ENCODE measurements around the gene FAM222B. TPM values are rescaled to one million over a fixed set of nuclear protein-coding genes. Genes with fewer than 3 reads are reported as not detected.

FAM222B gene
- total RNA-seq, 1 donor from 2014 or later, result 14.2 TPM

DNA sequence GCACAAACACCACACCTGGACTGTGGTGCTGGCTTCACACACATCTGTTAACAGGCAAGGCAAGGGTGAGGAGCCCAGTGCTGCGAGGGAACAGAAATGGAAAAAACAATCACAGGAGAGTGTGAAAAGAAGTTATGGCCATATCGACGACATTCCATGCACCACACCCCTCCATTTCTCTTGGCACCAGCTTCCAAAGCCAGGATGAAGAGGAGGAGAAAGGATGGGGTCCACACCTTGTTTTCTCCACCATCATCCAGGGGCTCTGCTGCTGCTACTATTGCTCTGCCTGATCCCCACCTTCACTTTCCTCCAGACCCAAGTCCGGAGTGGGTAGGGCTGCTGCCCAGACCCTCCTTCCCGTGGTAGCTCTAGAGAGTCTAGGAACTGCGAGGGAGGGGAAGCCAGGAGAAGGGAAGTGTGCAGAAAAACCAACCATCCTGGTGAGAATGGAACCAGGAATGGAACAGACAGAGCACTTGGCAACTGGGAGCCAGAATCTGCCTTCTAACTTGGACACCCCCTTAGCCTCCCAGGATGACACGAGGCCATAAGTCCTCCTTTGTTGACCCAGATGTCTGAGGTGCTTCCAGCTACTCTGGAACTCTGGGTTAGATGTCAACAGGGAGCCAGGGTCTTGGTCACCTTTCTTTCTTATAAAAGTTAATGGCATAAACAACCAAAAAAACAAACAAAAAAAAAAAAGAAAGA, 129.7 kb downstream of the FAM222B start:
- Histone ChIP-seq H3K4me1 (peaks cover 46% of the 10 kb centered on the region), H3K36me3 (peaks cover 0 to 11% of the 10 kb centered on the region in 2 donors), H3K9me3 (no peaks in the 10 kb centered on the region), H3K4me3 (no peak overlapping the region), H3K27me3 (no peaks in the 10 kb centered on the region), H3K27ac (no peak overlapping the region)
- intact Hi-C loops (cut with DNase I), result no loop called here
- DNase-seq (ENCODE audit: extremely low spot score in 2 of 2), result no peak
- TF ChIP-seq POLR2AphosphoS5 (IDR thresholded peaks at IDR 0.05; ENCODE audit: insufficient read depth in 1 of 2, low read depth in 1 of 2), result no peak

- peak overlapping the region; percentile 52 to 55 for H3K4me3 ChIP-seq
- no peak for DNase-seq (ENCODE audit: extremely low spot score in 2 of 2)
- H3K9me3 ChIP-seq, result no peaks in the 10 kb centered on the region
- TF ChIP-seq CTCF (IDR thresholded peaks at IDR 0.05) (peak in 1 of 3 experiments; percentile 3), POLR2A (IDR thresholded peaks at IDR 0.05) (no peak), POLR2AphosphoS5 (IDR thresholded peaks at IDR 0.05; ENCODE audit: insufficient read depth in 1 of 2, low read depth in 1 of 2) (no peak)
- H3K27me3 ChIP-seq, result no peaks in the 10 kb centered on the region
- H3K27ac ChIP-seq, result peak overlapping the region; percentile 82
- intact Hi-C loops (cut with DNase I), result no loop called here
- peaks cover 0 to 11% of the 10 kb centered on the region in 2 donors for H3K36me3 ChIP-seq
- peaks cover 41% of the 10 kb centered on the region for H3K4me1 ChIP-seq
Observed at GRCh38 chr17:28712032-28712704, 130.4 kb downstream of the FAM222B start.

GRCh38 chr17:28711723-28712031, 130.9 kb downstream of the FAM222B start, which contains the start of gene PROCA1:
Gene PROCA1, minus strand, starts transcription at chr17:28711888. Its CDS starts 228 bp downstream, at chr17:28711660.
- H3K27me3 ChIP-seq, result no peaks in the 10 kb centered on the region
- H3K27ac ChIP-seq, result peak within 1 kb of the TSS; percentile 82
- DNase-seq (ENCODE audit: extremely low spot score in 2 of 2), result no peak
- no peak for TF ChIP-seq POLR2A (IDR thresholded peaks at IDR 0.05)
- TF ChIP-seq CTCF (IDR thresholded peaks at IDR 0.05), result no peak
- TF ChIP-seq POLR2AphosphoS5 (IDR thresholded peaks at IDR 0.05; ENCODE audit: insufficient read depth in 1 of 2, low read depth in 1 of 2), result no peak
- intact Hi-C loops (cut with DNase I), result no loop called here
- H3K9me3 ChIP-seq, result no peaks in the 10 kb centered on the region
- H3K4me1 ChIP-seq, result peaks cover 36% of the 10 kb centered on the region
- peaks cover 0 to 11% of the 10 kb centered on the region in 2 donors for H3K36me3 ChIP-seq
- H3K4me3 ChIP-seq, result peak within 1 kb of the TSS; percentile 52 to 55

- H3K36me3 ChIP-seq, result peaks cover 0 to 11% of the 10 kb centered on the region in 2 donors
- H3K27me3 ChIP-seq, result no peaks in the 10 kb centered on the region
- peak in 1 of 2 donors; percentile 73 for TF ChIP-seq POLR2A (IDR thresholded peaks at IDR 0.05)
- no peak for TF ChIP-seq CTCF (IDR thresholded peaks at IDR 0.05)
- TF ChIP-seq POLR2AphosphoS5 (IDR thresholded peaks at IDR 0.05; ENCODE audit: insufficient read depth in 1 of 2, low read depth in 1 of 2), result peak in 1 of 2 donors; percentile 95
- peak overlapping the region; percentile 82 for H3K27ac ChIP-seq
- intact Hi-C loops (cut with DNase I), result no loop called here
- no peak for DNase-seq (ENCODE audit: extremely low spot score in 2 of 2)
- H3K4me1 ChIP-seq, result peaks cover 30% of the 10 kb centered on the region
- peak overlapping the region; percentile 52 to 55 for H3K4me3 ChIP-seq
- H3K9me3 ChIP-seq, result no peaks in the 10 kb centered on the region
Observed at GRCh38 chr17:28710861-28711722, 131.5 kb downstream of the FAM222B start.

DNA sequence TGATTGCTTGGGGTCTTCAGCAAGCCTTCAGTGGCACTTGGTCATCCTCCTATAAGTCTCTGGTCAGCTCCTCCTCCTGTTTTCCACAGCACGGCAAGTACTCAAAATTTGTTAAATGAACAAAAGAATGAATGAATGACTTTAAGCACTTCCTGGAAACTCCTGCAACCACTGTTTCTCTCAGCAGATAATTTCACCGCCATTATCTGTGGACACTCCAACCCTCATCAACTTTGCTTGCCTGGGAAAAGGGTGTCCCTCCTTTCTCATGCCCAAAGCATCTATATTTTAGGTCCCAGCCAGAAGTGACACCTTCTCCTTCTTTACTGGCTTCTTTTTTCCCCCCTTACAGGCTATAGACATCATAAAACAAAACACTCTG, 135.3 kb downstream of the FAM222B start:
- no peaks in the 10 kb centered on the region for H3K27me3 ChIP-seq
- H3K9me3 ChIP-seq, result no peaks in the 10 kb centered on the region
- H3K4me3 ChIP-seq, result no peak overlapping the region
- peaks cover 22% of the 10 kb centered on the region for H3K4me1 ChIP-seq
- DNase-seq (ENCODE audit: extremely low spot score in 2 of 2), result no peak
- no peak overlapping the region for H3K27ac ChIP-seq
- peaks cover 0 to 23% of the 10 kb centered on the region in 2 donors for H3K36me3 ChIP-seq
- intact Hi-C loops (cut with DNase I), result no loop called here
- TF ChIP-seq POLR2A (IDR thresholded peaks at IDR 0.05), result no peak
